Measurements from ENCODE around the gene CDC14B.

CDC14B gene

GRCh38 chr9:96482476-96482875 lies 137.2 kb downstream of the CDC14B start:
- no peaks in the 10 kb centered on the region for H3K27me3 ChIP-seq (ENCODE audit: low read depth)
- in situ Hi-C loops (cut with MboI; ENCODE audit: low sequenced_read_pairs), result no loop called here
- no peak for DNase-seq (ENCODE audit: low spot score in 2 of 2)
- H3K4me3 ChIP-seq, result no peak overlapping the region
- H3K4me1 ChIP-seq, result peaks cover 8% of the 10 kb centered on the region; the same call in 1 of the 2 replicates
- H3K9me3 ChIP-seq, result no peaks in the 10 kb centered on the region
- peaks cover 25% of the 10 kb centered on the region for H3K36me3 ChIP-seq (replicated peaks)

- H3K4me1 ChIP-seq, result peaks cover 8% of the 10 kb centered on the region; the same call in 1 of the 2 replicates
- H3K4me3 ChIP-seq, result no peak overlapping the region
- H3K27me3 ChIP-seq (ENCODE audit: low read depth), result no peaks in the 10 kb centered on the region
- no peaks in the 10 kb centered on the region for H3K9me3 ChIP-seq
- in situ Hi-C loops (cut with MboI; ENCODE audit: low sequenced_read_pairs), result no loop called here
- H3K36me3 ChIP-seq (replicated peaks), result peaks cover 20% of the 10 kb centered on the region
- DNase-seq (ENCODE audit: low spot score in 2 of 2), result no peak
Observed at GRCh38 chr9:96480736-96481135, 138.9 kb downstream of the CDC14B start.

GRCh38 chr9:96478829-96479371 lies 140.7 kb downstream of the CDC14B start:
- in situ Hi-C loops (cut with MboI; ENCODE audit: low sequenced_read_pairs), result no loop called here
- Histone ChIP-seq H3K36me3 (replicated peaks) (peaks cover 9% of the 10 kb centered on the region), H3K4me1 (peaks cover 5% of the 10 kb centered on the region; the same call in 1 of the 2 replicates), H3K4me3 (no peak overlapping the region), H3K9me3 (no peaks in the 10 kb centered on the region), H3K27me3 (ENCODE audit: low read depth) (no peaks in the 10 kb centered on the region)
- no peak for DNase-seq (ENCODE audit: low spot score in 2 of 2)

- in situ Hi-C loops (cut with MboI; ENCODE audit: low sequenced_read_pairs), result no loop called here
- no peaks in the 10 kb centered on the region for H3K4me1 ChIP-seq
- no peak for DNase-seq (ENCODE audit: low spot score in 2 of 2)
- H3K4me3 ChIP-seq, result no peak overlapping the region
- no peaks in the 10 kb centered on the region for H3K9me3 ChIP-seq
- peaks cover 25% of the 10 kb centered on the region for H3K36me3 ChIP-seq (replicated peaks)
- H3K27me3 ChIP-seq (ENCODE audit: low read depth), result no peaks in the 10 kb centered on the region
Observed at GRCh38 chr9:96476591-96476990, 143.1 kb downstream of the CDC14B start.

- peaks cover 31% of the 10 kb centered on the region for H3K36me3 ChIP-seq (replicated peaks)
- H3K4me1 ChIP-seq, result no peaks in the 10 kb centered on the region
- DNase-seq (ENCODE audit: low spot score in 2 of 2), result no peak
- H3K4me3 ChIP-seq, result no peak overlapping the region
- H3K9me3 ChIP-seq, result no peaks in the 10 kb centered on the region
- H3K27me3 ChIP-seq (ENCODE audit: low read depth), result no peaks in the 10 kb centered on the region
- in situ Hi-C loops (cut with MboI; ENCODE audit: low sequenced_read_pairs), result no loop called here
Observed at GRCh38 chr9:96476013-96476412, 143.6 kb downstream of the CDC14B start.

GRCh38 chr9:96467784-96468183 lies 151.9 kb downstream of the CDC14B start:
- Histone ChIP-seq H3K9me3 (no peaks in the 10 kb centered on the region), H3K4me3 (no peak overlapping the region), H3K4me1 (no peaks in the 10 kb centered on the region), H3K27me3 (ENCODE audit: low read depth) (no peaks in the 10 kb centered on the region), H3K36me3 (replicated peaks) (peaks cover 70% of the 10 kb centered on the region)
- in situ Hi-C loops (cut with MboI; ENCODE audit: low sequenced_read_pairs), result no loop called here
- DNase-seq (ENCODE audit: low spot score in 2 of 2), result no peak

- Histone ChIP-seq H3K36me3 (replicated peaks) (peaks cover 53% of the 10 kb centered on the region), H3K4me3 (no peak overlapping the region), H3K9me3 (no peaks in the 10 kb centered on the region), H3K4me1 (peaks cover 6% of the 10 kb centered on the region; the same call in 1 of the 2 replicates), H3K27me3 (ENCODE audit: low read depth) (no peaks in the 10 kb centered on the region)
- DNase-seq (ENCODE audit: low spot score in 2 of 2), result no peak
- in situ Hi-C loops (cut with MboI; ENCODE audit: low sequenced_read_pairs), result no loop called here
Observed at GRCh38 chr9:96464426-96464825, 155.2 kb downstream of the CDC14B start.

- in situ Hi-C loops (cut with MboI; ENCODE audit: low sequenced_read_pairs), result no loop called here
- DNase-seq (ENCODE audit: low spot score in 2 of 2), result no peak
- H3K27me3 ChIP-seq (ENCODE audit: low read depth), result no peaks in the 10 kb centered on the region
- H3K4me3 ChIP-seq, result no peak overlapping the region
- H3K4me1 ChIP-seq, result peaks cover 6% of the 10 kb centered on the region; the same call in 1 of the 2 replicates
- H3K36me3 ChIP-seq (replicated peaks), result peaks cover 41% of the 10 kb centered on the region
- no peaks in the 10 kb centered on the region for H3K9me3 ChIP-seq
Observed at GRCh38 chr9:96462541-96462940, 157.1 kb downstream of the CDC14B start.

GRCh38 chr9:96461336-96461735 lies 158.3 kb downstream of the CDC14B start:
- peaks cover 6% of the 10 kb centered on the region; the same call in 1 of the 2 replicates for H3K4me1 ChIP-seq
- no peaks in the 10 kb centered on the region for H3K27me3 ChIP-seq (ENCODE audit: low read depth)
- peaks cover 34% of the 10 kb centered on the region for H3K36me3 ChIP-seq (replicated peaks)
- DNase-seq (ENCODE audit: low spot score in 2 of 2), result no peak
- in situ Hi-C loops (cut with MboI; ENCODE audit: low sequenced_read_pairs), result no loop called here
- H3K9me3 ChIP-seq, result no peaks in the 10 kb centered on the region
- no peak overlapping the region for H3K4me3 ChIP-seq

GRCh38 chr9:96460882-96461281 lies 158.8 kb downstream of the CDC14B start:
- H3K4me1 ChIP-seq, result peaks cover 6% of the 10 kb centered on the region; the same call in 1 of the 2 replicates
- no peak overlapping the region for H3K4me3 ChIP-seq
- no peak for DNase-seq (ENCODE audit: low spot score in 2 of 2)
- peaks cover 30% of the 10 kb centered on the region for H3K36me3 ChIP-seq (replicated peaks)
- H3K9me3 ChIP-seq, result no peaks in the 10 kb centered on the region
- H3K27me3 ChIP-seq (ENCODE audit: low read depth), result no peaks in the 10 kb centered on the region
- in situ Hi-C loops (cut with MboI; ENCODE audit: low sequenced_read_pairs), result no loop called here

GRCh38 chr9:96460470-96460869 lies 159.2 kb downstream of the CDC14B start:
- H3K27me3 ChIP-seq (ENCODE audit: low read depth), result no peaks in the 10 kb centered on the region
- H3K4me1 ChIP-seq, result peaks cover 6% of the 10 kb centered on the region; the same call in 1 of the 2 replicates
- no peak overlapping the region for H3K4me3 ChIP-seq
- H3K9me3 ChIP-seq, result no peaks in the 10 kb centered on the region
- DNase-seq (ENCODE audit: low spot score in 2 of 2), result no peak
- in situ Hi-C loops (cut with MboI; ENCODE audit: low sequenced_read_pairs), result no loop called here
- peaks cover 26% of the 10 kb centered on the region for H3K36me3 ChIP-seq (replicated peaks)

- no peaks in the 10 kb centered on the region for H3K9me3 ChIP-seq
- H3K36me3 ChIP-seq (replicated peaks), result peaks cover 17% of the 10 kb centered on the region; the same call in 1 of the 2 replicates
- H3K4me3 ChIP-seq, result no peak overlapping the region
- no peak for DNase-seq (ENCODE audit: low spot score in 2 of 2)
- no peaks in the 10 kb centered on the region for H3K27me3 ChIP-seq (ENCODE audit: low read depth)
- in situ Hi-C loops (cut with MboI; ENCODE audit: low sequenced_read_pairs), result no loop called here
- peaks cover 6% of the 10 kb centered on the region; the same call in 1 of the 2 replicates for H3K4me1 ChIP-seq
Observed at GRCh38 chr9:96459268-96460007, 160.2 kb downstream of the CDC14B start.

GRCh38 chr9:96458226-96458625 lies 161.4 kb downstream of the CDC14B start:
- H3K4me3 ChIP-seq, result no peak overlapping the region
- no peaks in the 10 kb centered on the region for H3K9me3 ChIP-seq
- no peak for DNase-seq (ENCODE audit: low spot score in 2 of 2)
- H3K4me1 ChIP-seq, result peaks cover 12% of the 10 kb centered on the region
- H3K27me3 ChIP-seq (ENCODE audit: low read depth), result no peaks in the 10 kb centered on the region
- H3K36me3 ChIP-seq (replicated peaks), result peaks cover 15% of the 10 kb centered on the region; the same call in 1 of the 2 replicates
- in situ Hi-C loops (cut with MboI; ENCODE audit: low sequenced_read_pairs), result no loop called here

- Histone ChIP-seq H3K9me3 (no peaks in the 10 kb centered on the region), H3K27me3 (ENCODE audit: low read depth) (no peaks in the 10 kb centered on the region), H3K4me3 (no peak overlapping the region), H3K36me3 (replicated peaks) (peaks cover 17% of the 10 kb centered on the region; the same call in 1 of the 2 replicates), H3K4me1 (peaks cover 19% of the 10 kb centered on the region)
- DNase-seq (ENCODE audit: low spot score in 2 of 2), result no peak
- in situ Hi-C loops (cut with MboI; ENCODE audit: low sequenced_read_pairs), result no loop called here
Observed at GRCh38 chr9:96457266-96457665, 162.4 kb downstream of the CDC14B start.
